AG08396 (cell line): Measurements from ENCODE around the gene TMEM229B.

Experiments used
- DNase-seq: peaks from one replicate; pipeline ENCODE4 v3.0.0; 2012; ENCODE audit warnings: low spot score, mixed read lengths

Gene TMEM229B

DNA sequence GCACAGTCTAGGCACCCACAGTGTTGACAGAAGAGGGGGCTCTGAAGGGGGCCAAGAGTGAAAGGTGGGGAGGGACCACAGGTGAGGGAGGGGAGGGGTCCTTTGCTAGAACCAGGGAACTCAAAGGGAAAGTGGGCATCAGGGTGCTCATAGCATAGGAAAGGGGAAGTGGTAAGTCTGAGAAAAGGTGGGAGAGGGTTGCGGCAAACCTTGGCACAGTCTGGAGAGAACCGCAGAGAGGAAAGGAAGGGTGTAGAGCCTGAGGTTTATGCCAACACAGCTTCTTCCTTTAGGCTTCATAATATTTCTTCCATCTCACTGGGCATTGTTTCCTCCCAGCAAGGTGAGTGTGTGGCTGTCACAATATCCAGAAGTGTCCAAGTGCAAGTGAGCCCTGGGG lies 65.1 kb downstream of the TMEM229B start:
- DNase-seq = no peak

DNA sequence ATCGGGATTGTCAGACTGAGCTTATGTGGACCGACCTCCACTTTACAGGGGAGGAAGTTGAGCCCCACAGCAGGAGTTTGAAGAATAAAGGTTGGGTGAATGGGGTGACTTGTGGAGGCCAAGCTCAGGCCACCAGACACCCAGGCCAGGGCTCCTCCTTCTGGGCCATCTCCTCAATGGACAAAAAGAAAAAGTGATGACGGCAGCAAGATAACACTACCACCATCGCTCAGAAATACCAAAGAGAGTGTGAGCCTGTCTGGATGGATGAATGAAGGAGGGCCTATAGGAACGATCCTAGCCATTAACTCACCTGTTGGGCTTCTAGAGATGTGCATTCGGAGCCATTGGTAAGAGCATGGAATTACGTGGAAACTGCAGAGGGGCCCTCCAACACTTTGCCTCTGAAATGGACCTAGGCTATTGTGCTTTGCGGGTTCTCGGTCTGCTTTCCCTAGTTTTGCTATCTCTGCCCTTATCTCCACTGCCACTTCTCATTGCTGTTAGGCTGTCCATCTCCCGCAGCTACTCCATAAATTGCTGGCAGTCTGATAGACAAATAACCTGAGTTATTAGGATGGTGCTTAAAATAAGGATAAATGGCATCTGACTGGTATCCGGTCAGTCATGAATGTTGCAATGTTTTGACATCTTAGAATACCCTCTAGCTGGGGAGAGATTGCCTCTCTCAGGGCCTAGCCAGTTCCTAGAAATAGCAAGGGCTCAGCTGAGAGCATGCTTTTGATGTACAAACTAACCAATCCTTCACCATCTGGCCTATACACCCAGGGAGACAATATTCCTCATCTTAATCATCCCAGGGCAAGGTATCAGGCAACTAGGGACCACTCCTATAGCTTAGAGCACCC lies 66.9 kb downstream of the TMEM229B start:
- DNase-seq = no peak
